Measurements from ENCODE around the gene AHCYL1.

Gene AHCYL1

GRCh38 chr1:109977225-109977624 is 7.3 kb upstream of the AHCYL1 start:
- DNase-seq: no peak

DNA sequence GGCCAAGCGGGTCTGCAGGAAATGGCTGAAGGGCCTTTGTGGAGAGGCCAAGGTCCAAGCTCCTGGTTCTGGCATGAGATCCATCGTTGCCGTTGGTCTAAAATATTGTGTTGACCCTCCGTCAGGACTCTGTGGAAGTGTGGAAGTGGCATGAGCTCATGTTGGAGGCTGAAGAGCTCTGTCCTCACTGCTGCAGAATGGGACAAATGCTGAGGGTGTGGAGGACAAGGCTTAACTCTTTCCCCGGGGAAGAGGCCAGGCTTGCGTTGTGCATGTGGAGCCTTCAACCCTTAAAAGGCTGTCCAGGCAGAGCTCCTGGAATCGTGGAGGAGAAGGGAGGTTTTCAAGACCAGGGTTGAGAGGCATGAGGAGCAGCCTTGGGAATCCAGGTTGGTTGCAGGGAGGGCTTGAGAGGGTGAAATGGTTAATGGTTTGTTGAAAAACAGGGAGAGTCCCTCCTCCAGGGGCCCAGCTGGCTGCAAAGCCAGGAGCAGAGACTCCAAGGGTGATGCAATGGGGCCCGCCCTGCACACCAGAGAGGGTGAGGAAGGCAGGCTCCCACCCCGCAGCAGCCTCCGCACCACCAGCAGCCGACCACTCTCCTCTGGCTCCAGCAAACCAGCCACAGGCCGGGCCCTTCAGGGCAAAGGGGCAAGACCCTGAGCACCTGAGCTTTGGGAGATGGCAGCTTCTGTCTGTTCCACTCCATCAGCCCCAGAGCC is 6.7 kb upstream of the AHCYL1 start:
- no peak for DNase-seq

- no peak for DNase-seq
These were observed 5.6 kb upstream of the AHCYL1 start for GRCh38 chr1:109978761-109979488.

GRCh38 chr1:109979489-109980091 is 5.0 kb upstream of the AHCYL1 start:
- DNase-seq: no peak

GRCh38 chr1:109980324-109981003 is 4.1 kb upstream of the AHCYL1 start:
- DNase-seq: no peak

GRCh38 chr1:109981004-109981335 is 3.6 kb upstream of the AHCYL1 start:
- DNase-seq: no peak

GRCh38 chr1:109983380-109984189 is 980 bp upstream of the AHCYL1 start:
- no peak for DNase-seq

DNA sequence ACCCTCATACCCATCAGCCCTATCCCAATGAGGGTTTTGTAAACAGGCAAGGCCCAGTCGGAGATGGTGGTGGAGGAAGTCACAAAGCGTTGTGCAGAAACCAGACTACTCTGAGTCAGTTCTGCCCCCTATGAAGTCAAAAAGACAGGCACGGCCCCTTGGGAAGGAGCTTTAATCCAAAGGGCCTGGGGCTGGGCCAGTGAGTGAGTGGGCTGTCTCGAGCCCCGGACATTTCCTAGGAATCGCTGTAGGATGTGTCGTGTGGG is 442 bp upstream of the AHCYL1 start:
- DNase-seq: no peak

- no peak for DNase-seq
These were observed 885 bp downstream of the AHCYL1 start for GRCh38 chr1:109985247-109986053.

DNA sequence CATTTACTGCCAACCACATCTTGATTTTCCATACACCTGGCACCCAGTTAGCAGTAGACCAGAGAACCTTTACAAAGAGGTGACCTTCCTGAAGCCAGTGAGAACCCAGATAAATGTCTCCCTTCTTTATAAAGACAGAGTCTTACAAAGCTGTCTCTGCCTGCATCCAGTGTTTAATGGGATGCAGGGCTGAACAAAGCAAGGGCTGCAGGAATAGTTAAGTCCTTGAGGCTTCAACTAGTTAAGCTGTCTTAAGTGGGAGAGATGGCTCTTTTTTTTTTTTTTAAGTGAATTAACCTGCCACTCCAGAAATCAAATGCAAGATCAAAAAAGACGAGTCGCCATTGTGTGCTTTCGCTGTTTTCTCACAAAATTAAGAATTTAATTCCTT is 1.5 kb downstream of the AHCYL1 start:
- DNase-seq: no peak

DNA sequence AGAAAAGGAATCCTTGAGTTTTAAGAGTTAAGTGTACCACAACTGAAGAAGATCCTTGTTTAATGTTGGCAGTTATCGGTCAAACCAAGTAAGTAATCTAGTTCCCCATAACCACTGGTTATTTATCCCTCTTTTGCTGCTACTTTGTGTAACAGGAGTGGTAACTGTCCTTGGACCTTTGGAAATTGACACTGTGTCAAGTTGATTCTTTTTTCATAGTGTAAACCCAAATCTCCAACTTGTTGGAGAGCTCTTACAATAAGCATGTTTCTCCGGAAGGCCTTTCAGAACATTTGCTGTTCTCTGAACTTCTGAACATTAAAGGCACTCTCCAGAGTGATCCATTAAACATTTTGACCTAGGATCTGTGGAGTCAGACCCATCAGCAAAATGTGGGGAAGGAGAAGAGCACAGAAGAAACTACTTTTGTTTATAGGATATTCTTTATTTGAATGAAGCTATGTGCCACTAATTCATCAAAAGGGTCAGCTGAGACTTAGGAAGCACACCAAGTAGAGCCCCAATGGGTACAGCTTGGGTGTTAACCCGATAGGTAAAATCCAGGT is 3.9 kb downstream of the AHCYL1 start:
- no peak for DNase-seq

- no peak for DNase-seq
These were observed 5.1 kb downstream of the AHCYL1 start for GRCh38 chr1:109989506-109990301.

- DNase-seq: no peak
These were observed 5.7 kb downstream of the AHCYL1 start for GRCh38 chr1:109990302-109990653.

- DNase-seq: no peak
These were observed 6.9 kb downstream of the AHCYL1 start for GRCh38 chr1:109991400-109991925.

DNA sequence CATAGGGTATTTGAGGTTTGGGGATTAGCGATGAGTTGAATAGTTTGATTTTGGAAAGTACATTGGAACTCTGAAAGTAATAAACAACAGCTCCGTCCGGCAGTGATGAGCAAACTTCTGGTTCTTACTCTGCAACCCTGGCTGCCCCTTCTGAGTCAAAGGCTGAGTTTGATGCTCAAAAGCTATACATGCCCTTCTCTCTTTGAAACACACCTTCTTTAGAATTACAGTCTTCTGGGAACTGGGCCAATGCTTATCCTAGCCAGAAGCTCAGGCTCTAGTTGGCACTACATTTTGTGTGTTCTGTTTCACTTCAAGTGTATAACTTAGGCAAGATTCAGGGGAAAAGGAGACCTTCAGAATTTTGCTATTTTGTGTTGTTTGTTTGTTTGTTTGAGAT is 9.3 kb downstream of the AHCYL1 start:
- no peak for DNase-seq

- DNase-seq: no peak
These were observed 10.1 kb downstream of the AHCYL1 start for GRCh38 chr1:109994654-109995053.

DNA sequence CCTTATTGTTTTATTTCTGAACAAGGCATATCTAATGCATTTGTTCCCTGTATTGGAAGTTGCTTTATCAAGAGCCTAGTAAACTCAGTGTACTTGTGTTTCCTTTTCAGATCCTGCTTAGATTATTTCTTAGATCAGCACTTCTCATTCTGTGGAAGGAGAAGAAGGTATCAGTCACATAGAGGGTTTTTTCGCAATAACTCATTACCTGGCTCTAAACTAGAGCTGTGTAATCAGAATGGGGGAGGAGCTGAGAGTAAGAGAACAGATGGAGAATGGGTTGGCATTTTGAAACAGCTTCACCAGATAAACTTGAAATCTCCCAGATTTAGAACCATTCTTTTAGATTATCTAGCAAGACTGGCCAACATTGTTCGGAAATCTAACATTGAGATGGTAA is 11.0 kb downstream of the AHCYL1 start:
- DNase-seq: no peak

GRCh38 chr1:109996476-109996875 is 11.9 kb downstream of the AHCYL1 start:
- DNase-seq: no peak

DNA sequence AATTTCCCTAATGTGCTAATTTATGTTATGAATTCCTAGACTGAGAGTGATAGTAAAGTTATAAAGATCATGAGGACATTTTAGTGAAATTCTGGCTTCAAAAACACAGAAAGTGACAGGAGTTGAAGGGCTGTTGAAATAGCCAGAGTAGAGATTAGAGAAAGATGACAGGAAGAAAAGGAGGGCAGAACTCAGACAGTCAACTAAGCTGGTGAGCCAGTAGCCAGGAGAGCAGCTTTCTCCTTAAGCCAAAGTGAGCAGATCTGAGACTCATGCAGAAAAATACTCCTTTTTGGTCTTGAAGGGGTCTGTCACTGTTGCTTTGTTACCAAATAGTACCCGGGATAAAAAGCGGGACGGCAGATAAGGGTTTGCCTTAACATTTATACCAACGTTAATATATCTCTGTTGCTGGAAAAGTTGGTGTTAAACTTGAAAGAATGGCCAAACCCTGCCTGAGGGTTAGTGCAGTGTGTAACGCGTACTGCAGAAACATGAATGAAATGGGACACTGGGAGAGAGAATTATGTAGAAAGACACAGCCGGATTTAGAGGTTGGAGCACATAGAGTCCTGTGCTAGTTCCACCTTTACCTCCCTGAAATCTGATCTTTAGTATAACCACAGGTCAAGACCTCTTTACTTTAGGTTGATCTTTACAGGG is 12.8 kb downstream of the AHCYL1 start:
- DNase-seq: no peak

DNA sequence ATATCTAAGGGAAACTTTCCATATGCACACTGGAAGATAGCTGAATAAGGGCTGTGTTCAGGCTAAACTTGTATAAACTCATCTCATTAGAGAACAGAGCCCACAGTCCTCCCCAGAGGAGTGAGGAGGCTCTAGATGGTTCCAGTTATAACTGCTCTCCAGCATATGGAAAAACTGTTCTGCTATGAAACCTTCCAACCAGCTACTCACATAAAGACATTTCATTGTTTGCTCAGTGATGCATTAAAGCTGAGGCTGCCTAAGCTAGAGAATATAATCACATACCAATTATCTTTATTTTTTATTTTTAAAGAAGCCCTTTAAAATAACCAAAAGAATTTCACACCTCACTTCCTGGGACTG is 13.3 kb downstream of the AHCYL1 start:
- DNase-seq: no peak
